Nephron (organoid): ENCODE data around the gene NPR3.
"Not testable (repeated sequence)": the region's sequence is repeated elsewhere in the genome, so short reads cannot be mapped to it uniquely, and the experiment has no call there.

ENCODE experiments used
- H3K27ac Mint-ChIP-seq, 3 experiments: 2 replicates each; pipeline ENCODE4 v1.8.0; 2020; ENCODE audit warnings: mixed read lengths in 3 of 3, mild to moderate bottlenecking in 2 of 3, moderate library complexity in 1 of 3
- H3K27me3 Mint-ChIP-seq: 2 replicates; pipeline ENCODE4 v1.8.0; 2021; ENCODE audit warnings: low read depth, mild to moderate bottlenecking, moderate library complexity, mixed read lengths
- H3K36me3 Mint-ChIP-seq: 2 replicates; pipeline ENCODE4 v1.8.0; 2020; ENCODE audit warnings: low read depth, mixed read lengths
- H3K4me1 Mint-ChIP-seq: 2 replicates; pipeline ENCODE4 v1.8.0; 2020; ENCODE audit warnings: mixed read lengths
- H3K4me3 Mint-ChIP-seq, 3 experiments: 2 replicates each; pipeline ENCODE4 v1.8.0; 2020; ENCODE audit warnings: mild to moderate bottlenecking in 3 of 3, mixed read lengths in 3 of 3, moderate library complexity in 2 of 3
- H3K9me3 Mint-ChIP-seq: 2 replicates; pipeline ENCODE4 v1.8.0; 2020; ENCODE audit warnings: mixed read lengths
- CTCF ChIP-seq, 3 experiments: fragments of 200-600 bp; sonication (generic); IDR thresholded peaks; one replicate each; pipeline ENCODE4 v1.5.0; 2021; ENCODE audit warnings: antibody characterized with exemption in 3 of 3; ENCODE audit not compliant: unreplicated experiment in 3 of 3

Gene NPR3

GRCh38 chr5:32790411-32790951 lies 79.4 kb downstream of the NPR3 start:
- Mint-ChIP-seq H3K4me3 (no peak overlapping the region), H3K36me3 (peaks cover 4% of the 10 kb centered on the region), H3K4me1 (peaks cover 7% of the 10 kb centered on the region), H3K27ac (no peak overlapping the region), H3K27me3 (no peaks in the 10 kb centered on the region), H3K9me3 (peaks cover 4% of the 10 kb centered on the region)
- no peak for TF ChIP-seq CTCF (IDR thresholded peaks at IDR 0.05; ENCODE audit: unreplicated experiment in 3 of 3)

GRCh38 chr5:32791536-32792243 lies 80.6 kb downstream of the NPR3 start:
- H3K27ac Mint-ChIP-seq, result no peak overlapping the region
- H3K9me3 Mint-ChIP-seq, result peaks cover 12% of the 10 kb centered on the region
- TF ChIP-seq CTCF (IDR thresholded peaks at IDR 0.05; ENCODE audit: unreplicated experiment in 3 of 3), result no peak
- no peaks in the 10 kb centered on the region for H3K27me3 Mint-ChIP-seq
- no peak overlapping the region for H3K4me3 Mint-ChIP-seq
- no peaks in the 10 kb centered on the region for H3K36me3 Mint-ChIP-seq
- no peaks in the 10 kb centered on the region for H3K4me1 Mint-ChIP-seq

GRCh38 chr5:32794086-32794485 lies 83.0 kb downstream of the NPR3 start:
- Mint-ChIP-seq H3K27me3 (no peaks in the 10 kb centered on the region), H3K4me1 (no peaks in the 10 kb centered on the region), H3K27ac (no peak overlapping the region), H3K9me3 (peaks cover 29% of the 10 kb centered on the region), H3K36me3 (no peaks in the 10 kb centered on the region), H3K4me3 (no peak overlapping the region)
- peak in 1 of 3 experiments; percentile 9 for TF ChIP-seq CTCF (IDR thresholded peaks at IDR 0.05; ENCODE audit: unreplicated experiment in 3 of 3)

- H3K9me3 Mint-ChIP-seq, result peaks cover 37% of the 10 kb centered on the region
- no peaks in the 10 kb centered on the region for H3K27me3 Mint-ChIP-seq
- TF ChIP-seq CTCF (IDR thresholded peaks at IDR 0.05; ENCODE audit: unreplicated experiment in 3 of 3), result no peak
- peaks cover 25% of the 10 kb centered on the region for H3K4me1 Mint-ChIP-seq
- H3K4me3 Mint-ChIP-seq, result no peak overlapping the region
- H3K36me3 Mint-ChIP-seq, result peaks cover 8% of the 10 kb centered on the region
- peak overlapping the region; percentile 1 to 82 (median 14) for H3K27ac Mint-ChIP-seq
These were observed 91.6 kb downstream of the NPR3 start for GRCh38 chr5:32802764-32803163.

- no peak overlapping the region for H3K4me3 Mint-ChIP-seq
These were observed 92.5 kb downstream of the NPR3 start for GRCh38 chr5:32803656-32804055.

GRCh38 chr5:32805462-32805861 lies 94.3 kb downstream of the NPR3 start:
- not testable (repeated sequence) for H3K4me3 Mint-ChIP-seq, H3K36me3 Mint-ChIP-seq, H3K27ac Mint-ChIP-seq, H3K27me3 Mint-ChIP-seq
- H3K4me1 Mint-ChIP-seq, result peaks cover 46% of the 10 kb centered on the region
- H3K9me3 Mint-ChIP-seq, result peaks cover 17% of the 10 kb centered on the region

More at GRCh38 chr5:32803656-32804055, 92.5 kb downstream of the NPR3 start:
- no peaks in the 10 kb centered on the region for H3K27me3 Mint-ChIP-seq
- H3K27ac Mint-ChIP-seq, result peak overlapping the region; percentile 1 to 82 (median 14)
- peaks cover 31% of the 10 kb centered on the region for H3K9me3 Mint-ChIP-seq
- peaks cover 8% of the 10 kb centered on the region for H3K36me3 Mint-ChIP-seq
- H3K4me1 Mint-ChIP-seq, result peaks cover 33% of the 10 kb centered on the region
- TF ChIP-seq CTCF (IDR thresholded peaks at IDR 0.05; ENCODE audit: unreplicated experiment in 3 of 3), result no peak
